ENCODE data around the gene AMZ1.
"Not testable (repeated sequence)": the region's sequence is repeated elsewhere in the genome, so short reads cannot be mapped to it uniquely, and the experiment has no call there.

Gene AMZ1

DNA sequence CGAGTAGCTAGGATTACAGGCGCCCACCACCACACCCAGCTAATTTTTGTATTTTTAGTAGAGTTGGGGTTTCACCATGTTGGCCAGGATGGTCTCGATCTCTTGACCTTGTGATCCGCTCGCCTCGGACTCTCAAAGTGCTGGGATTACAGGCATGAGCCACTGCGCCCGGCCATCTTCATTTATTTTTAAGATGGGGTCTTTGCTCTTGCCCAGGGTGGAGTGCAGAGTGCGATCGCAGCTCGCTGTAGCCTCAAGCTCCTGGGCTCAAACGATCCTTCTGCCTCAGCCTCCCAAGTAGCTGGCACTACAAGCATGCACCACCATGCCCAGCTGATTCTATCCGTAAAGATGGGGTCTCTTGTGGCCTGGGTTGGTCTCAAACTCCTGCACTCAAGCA, 39.2 kb downstream of the AMZ1 start:
- DNase-seq (ENCODE audit: low spot score): not testable (repeated sequence)

- no peak for DNase-seq (ENCODE audit: low spot score)
Observed at GRCh38 chr7:2728316-2729030, 40.5 kb downstream of the AMZ1 start.

DNA sequence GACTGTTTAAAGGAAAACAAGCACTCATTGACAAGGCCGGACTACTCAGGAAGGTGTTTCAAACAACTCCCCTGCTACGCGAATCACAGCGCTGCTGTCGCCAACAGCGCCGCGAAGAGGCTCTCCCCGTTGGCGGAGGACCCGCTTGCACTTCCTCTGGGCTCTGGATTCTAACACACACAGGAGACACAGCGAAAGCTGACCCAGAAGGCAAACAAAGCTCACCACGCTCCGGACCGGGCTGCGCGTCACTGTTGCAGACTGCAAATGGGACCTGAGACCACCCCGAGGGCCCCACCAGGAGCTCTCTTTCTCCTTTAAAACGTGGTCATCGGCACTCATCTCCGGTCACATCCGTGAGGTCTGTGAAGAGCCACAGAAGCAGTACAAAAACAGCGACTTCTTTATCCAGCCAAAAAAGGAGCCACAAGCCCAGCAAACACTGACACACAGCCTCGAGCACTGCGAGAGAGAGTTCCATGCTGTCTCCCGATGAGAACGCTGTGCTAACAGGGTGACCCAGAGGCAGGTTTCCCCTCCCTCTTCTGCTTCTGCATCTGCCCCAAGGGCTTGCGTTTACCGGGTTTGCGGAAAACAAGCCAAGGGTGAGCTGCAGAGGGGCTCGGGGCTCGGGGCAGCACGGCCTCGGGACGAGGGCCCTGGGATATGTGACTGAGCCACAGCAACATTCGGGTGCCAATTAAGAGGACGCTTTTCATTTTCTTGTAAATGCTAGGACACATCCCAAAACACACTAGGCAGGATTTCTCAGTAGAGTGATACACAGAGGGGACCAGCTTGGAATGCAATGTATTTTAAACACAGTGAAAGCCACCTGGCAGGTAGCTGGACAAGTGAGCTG, 41.3 kb downstream of the AMZ1 start:
- peak; percentile 39 for DNase-seq (ENCODE audit: low spot score)

- DNase-seq (ENCODE audit: low spot score): peak; percentile 78
Observed at GRCh38 chr7:2729893-2730716, 42.1 kb downstream of the AMZ1 start.

DNA sequence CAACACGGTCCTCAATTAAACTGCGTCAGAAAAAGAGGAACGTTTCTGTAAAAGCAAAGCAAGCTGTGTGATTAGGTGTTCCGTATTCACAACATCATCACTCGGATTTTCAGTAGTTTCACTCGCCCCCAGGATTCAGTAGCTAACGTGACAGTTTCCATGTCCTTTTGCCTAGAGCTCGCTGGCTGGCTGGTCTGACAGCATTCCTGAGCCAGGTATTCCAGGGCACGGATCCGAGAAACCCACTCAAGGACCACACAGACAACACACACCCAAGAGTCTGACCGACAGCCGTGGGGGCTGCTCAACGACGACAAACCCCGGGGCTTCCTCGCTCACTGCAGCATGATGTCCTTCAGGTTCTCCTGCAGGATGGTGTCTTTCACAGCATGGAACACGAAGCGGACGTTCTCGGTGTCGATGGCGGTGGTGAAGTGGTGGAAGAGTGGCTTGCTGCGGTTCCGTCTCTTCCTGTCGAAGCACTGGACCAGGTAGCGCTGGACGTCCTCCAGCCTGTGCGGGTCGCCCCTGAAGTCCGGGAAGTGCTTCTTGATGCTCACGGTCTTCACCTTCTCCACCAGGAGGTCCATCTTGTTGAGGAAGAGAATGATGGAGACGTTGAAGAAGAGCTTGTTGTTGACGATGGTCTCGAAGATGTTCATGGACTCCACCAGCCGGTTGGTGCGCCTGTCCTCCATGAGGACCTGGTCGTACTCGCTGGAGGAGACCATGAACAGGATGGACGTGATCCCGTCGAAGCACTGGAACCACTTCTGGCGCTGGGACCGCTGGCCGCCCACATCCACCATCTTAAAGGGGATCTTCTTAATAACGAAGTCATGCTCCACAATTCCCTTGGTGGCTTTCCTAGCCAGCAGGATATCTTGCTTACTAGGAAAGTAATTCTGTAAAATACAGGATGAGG, 43.1 kb downstream of the AMZ1 start:
- no peak for DNase-seq (ENCODE audit: low spot score)

GRCh38 chr7:2732388-2732787, 44.4 kb downstream of the AMZ1 start:
- DNase-seq (ENCODE audit: low spot score): no peak

DNA sequence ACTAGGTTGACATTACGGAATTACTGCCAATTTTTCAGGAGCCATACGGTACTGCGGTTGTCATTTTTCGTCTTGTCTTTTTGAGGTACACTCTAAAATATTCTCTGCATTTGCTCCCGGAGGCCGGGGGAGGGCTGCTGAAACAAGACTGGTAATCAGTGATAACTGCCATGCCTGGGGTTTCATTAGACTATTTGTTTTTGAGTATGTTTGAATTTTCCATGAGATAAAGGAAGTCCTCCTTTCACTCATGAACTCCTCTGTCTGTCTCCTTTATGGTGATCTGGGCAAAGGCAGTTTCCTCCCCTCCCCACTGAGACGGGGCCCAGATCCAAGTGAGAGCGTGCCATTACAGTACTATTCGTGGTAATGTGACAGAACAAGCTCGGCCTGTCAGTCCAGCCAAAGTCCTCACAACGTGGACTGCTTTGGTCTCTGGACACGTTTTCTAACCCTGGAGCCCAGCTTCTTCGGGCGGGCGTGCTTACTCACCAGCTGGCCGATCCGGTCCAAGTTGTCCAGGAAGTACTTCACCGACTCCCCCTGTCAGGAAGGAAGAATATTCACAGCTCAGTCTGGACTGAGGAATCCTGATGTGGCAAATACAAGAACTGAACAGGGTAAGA, 45.1 kb downstream of the AMZ1 start:
- DNase-seq (ENCODE audit: low spot score): peak; percentile 25

GRCh38 chr7:2734084-2734686, 46.2 kb downstream of the AMZ1 start:
- no peak for DNase-seq (ENCODE audit: low spot score)

GRCh38 chr7:2734751-2735571, 47.0 kb downstream of the AMZ1 start:
- DNase-seq (ENCODE audit: low spot score): no peak

- no peak for DNase-seq (ENCODE audit: low spot score)
Observed at GRCh38 chr7:2735744-2736143, 47.7 kb downstream of the AMZ1 start.

DNA sequence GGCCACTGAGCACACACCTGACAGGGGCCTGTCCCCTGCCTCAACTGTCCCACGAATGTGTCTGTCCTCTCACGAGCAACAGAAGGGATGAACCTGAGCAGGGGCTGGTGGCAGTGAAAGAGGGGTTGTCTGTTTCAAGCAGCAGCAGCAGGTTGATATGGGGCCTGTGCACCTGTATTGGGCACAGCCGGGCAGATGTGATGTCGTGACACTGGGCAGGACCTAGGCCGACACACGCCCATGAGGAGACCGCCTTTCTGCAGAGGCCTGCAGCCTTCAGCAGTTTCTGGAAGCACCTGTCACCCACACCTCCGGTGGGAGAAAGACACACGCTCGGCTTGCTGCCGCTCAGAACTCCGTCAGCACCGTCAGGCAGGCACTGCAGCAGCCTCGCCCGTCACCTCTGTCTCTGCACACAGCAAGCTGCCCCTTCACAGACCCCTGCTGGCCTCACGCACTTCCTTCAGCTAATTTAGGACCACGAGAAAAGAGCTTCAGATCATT, 48.5 kb downstream of the AMZ1 start:
- DNase-seq (ENCODE audit: low spot score): no peak

- DNase-seq (ENCODE audit: low spot score): not testable (repeated sequence)
Observed at GRCh38 chr7:2737005-2737743, 49.2 kb downstream of the AMZ1 start.

- DNase-seq (ENCODE audit: low spot score): no peak
Observed at GRCh38 chr7:2737771-2738540, 50.0 kb downstream of the AMZ1 start.

DNA sequence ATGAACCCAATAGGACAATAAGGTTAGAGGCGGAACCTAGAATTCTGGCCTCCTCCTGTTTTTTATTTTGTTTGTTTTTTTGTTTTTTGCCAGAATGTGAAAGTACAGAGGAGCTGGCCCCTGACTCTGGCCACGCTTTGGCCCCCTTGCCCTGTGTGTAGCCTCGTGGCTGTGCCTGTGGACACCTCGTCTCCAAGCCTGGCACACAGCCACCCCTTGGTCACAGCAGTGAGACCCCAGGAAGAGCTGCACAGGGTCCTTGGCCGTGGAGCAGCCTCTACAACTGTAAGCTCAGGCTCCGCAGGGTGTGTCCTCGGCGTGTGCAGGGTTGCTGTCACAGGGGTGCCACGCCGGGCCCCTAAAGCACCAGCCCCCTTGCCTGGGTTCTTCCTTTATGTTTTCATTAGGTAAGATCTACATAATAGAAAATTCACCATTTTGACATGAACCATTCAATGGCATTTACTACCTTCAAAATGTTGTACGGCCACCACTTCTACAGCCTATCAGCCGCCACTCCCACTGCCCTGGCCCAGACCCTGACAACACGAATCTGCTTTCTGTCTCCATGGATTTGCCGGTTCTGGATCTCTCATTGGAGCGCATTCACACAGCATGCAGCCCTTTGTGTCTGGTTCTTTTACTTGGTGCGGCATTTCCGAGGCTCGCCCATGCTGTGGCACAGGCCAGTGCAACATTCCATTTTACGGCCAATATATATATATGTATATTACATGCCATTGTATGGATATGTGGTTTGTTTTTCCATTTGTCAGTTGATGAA, 51.0 kb downstream of the AMZ1 start:
- DNase-seq (ENCODE audit: low spot score): no peak

- not testable (repeated sequence) for DNase-seq (ENCODE audit: low spot score)
Observed at GRCh38 chr7:2743523-2744185, 55.7 kb downstream of the AMZ1 start.

DNA sequence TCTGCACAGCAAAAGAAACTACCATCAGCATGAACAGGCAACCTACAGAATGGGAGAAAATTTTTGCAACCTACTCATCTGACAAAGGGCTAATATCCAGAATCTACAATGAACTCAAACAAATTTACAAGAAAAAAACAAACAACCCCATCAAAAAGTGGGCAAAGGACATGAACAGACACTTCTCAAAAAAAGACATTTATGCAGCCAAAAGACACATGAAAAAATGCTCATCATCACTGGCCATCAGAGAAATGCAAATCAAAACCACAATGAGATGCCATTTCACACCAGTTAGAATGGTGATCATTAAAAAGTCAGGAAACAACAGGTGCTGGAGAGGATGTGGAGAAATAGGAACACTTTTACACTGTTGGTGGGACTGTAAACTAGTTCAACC, 60.7 kb downstream of the AMZ1 start:
- DNase-seq (ENCODE audit: low spot score): not testable (repeated sequence)
